Endothelial cell of umbilical vein (primary cell): ENCODE measurements around the gene APBA2. TPM values are rescaled to one million over a fixed set of nuclear protein-coding genes. Genes with fewer than 3 reads are reported as not detected.

ENCODE experiments used
- BruUV-seq: library from RNA; stranded (reverse); fragments of 400-500 nt; replicated peaks from 2 replicates; lab custom pipeline; 2021; lab: Mats Ljungman, UMichigan
- CTCF ChIA-PET: fragments of 300-600, 350-600 bp; sonication (Branson Sonifier 250); formaldehyde crosslinking; loops from one replicate; lab custom pipeline; 2021; ENCODE audit warnings: antibody characterized with exemption, inconsistent platforms; lab: Charles Lee
- POLR2A ChIA-PET: fragments of 300-600, 350-600 bp; sonication (Branson Sonifier 250); formaldehyde crosslinking; loops from one replicate; lab custom pipeline; 2021; ENCODE audit warnings: antibody characterized with exemption, inconsistent platforms; lab: Charles Lee
- DNase-seq: peaks from one replicate; pipeline ENCODE4 v3.0.0-alpha.2; 2011; ENCODE audit warnings: low read depth, low spot score
- FAIRE-seq: peaks from 2 replicates; lab custom pipeline; 2011; peaks lifted over from hg19 to GRCh38; lab: Jason Lieb, UNC
- H2AFZ ChIP-seq: 2 replicates; pipeline ENCODE4 v1.6.0; 2012; ENCODE audit warnings: low read depth, low read length, control low read depth, inconsistent platforms
- H3K27ac ChIP-seq: 2 replicates; pipeline ENCODE4 v1.5.1; 2011; ENCODE audit warnings: low read depth, mild to moderate bottlenecking, control low read depth, low read length, moderate library complexity; ENCODE audit not compliant: insufficient read depth
- H3K27me3 ChIP-seq, 2 experiments: 2 replicates each; pipeline versions ENCODE4 v1.6.0 to v1.6.1; 2011; ENCODE audit warnings: low read length in 2 of 2, mixed read lengths in 1 of 2; ENCODE audit not compliant: control insufficient read depth in 2 of 2, insufficient read depth in 2 of 2
- H3K36me3 ChIP-seq, 2 experiments: 2 replicates in 1 of 2; 3 replicates in 1 of 2; pipeline ENCODE4 v1.5.1; 2011; ENCODE audit warnings: low read length in 2 of 2, mild to moderate bottlenecking in 1 of 2, moderate library complexity in 1 of 2; ENCODE audit not compliant: control insufficient read depth in 2 of 2, insufficient read depth in 2 of 2; ENCODE audit errors: extremely low read depth in 1 of 2
- H3K4me1 ChIP-seq: 3 replicates; pipeline ENCODE4 v1.5.1; 2011; ENCODE audit warnings: mild to moderate bottlenecking, low read length; ENCODE audit not compliant: control insufficient read depth, insufficient read depth; ENCODE audit errors: extremely low read depth
- H3K4me2 ChIP-seq: 2 replicates; pipeline ENCODE4 v1.6.1; 2011; ENCODE audit warnings: low read length, control low read depth, mixed read lengths; ENCODE audit not compliant: insufficient read depth
- H3K4me3 ChIP-seq, 3 experiments: fragments of 200-600 bp in 1 of 3; sonication (generic), shearing (Covaris generic) in 1 of 3; replicated peaks in 1 of 3; 2 replicates each; pipeline ENCODE4 v1.5.1; 2011 to 2016; ENCODE audit warnings: control low read depth in 3 of 3, low read length in 3 of 3, mild to moderate bottlenecking in 2 of 3, inconsistent platforms in 1 of 3, low read depth in 1 of 3, moderate library complexity in 1 of 3; ENCODE audit not compliant: insufficient read depth in 1 of 3
- H3K79me2 ChIP-seq: 2 replicates; pipeline ENCODE4 v1.6.0; 2012; ENCODE audit warnings: low read length, inconsistent platforms; ENCODE audit not compliant: control insufficient read depth, insufficient read depth
- H3K9ac ChIP-seq: replicated peaks from 2 replicates; pipeline ENCODE3; 2011; ENCODE audit warnings: low read length, control low read depth; ENCODE audit not compliant: insufficient read depth; ENCODE audit errors: extremely low read depth
- H3K9me1 ChIP-seq: replicated peaks from 3 replicates; pipeline ENCODE4 v1.6.0; 2011; ENCODE audit warnings: mild to moderate bottlenecking, low read length; ENCODE audit not compliant: control insufficient read depth, insufficient read depth; ENCODE audit errors: extremely low read depth
- H3K9me3 ChIP-seq: replicated peaks from 2 replicates; pipeline ENCODE4 v1.5.1; 2012; ENCODE audit warnings: low read length, inconsistent platforms; ENCODE audit not compliant: control insufficient read depth, insufficient read depth
- H4K20me1 ChIP-seq: replicated peaks from 2 replicates; pipeline ENCODE3; 2011; ENCODE audit warnings: mild to moderate bottlenecking, low read length; ENCODE audit not compliant: control insufficient read depth, insufficient read depth; ENCODE audit errors: extremely low read depth
- CTCF ChIP-seq, 2 donors: IDR thresholded peaks; 1 replicate in 1 of 2; 2 replicates in 1 of 2; pipeline ENCODE4 v1.5.1; 2011; ENCODE audit warnings: low read length in 2 of 2, mild to moderate bottlenecking in 2 of 2, moderate library complexity in 2 of 2, control low read depth in 1 of 2, inconsistent platforms in 1 of 2, low read depth in 1 of 2; ENCODE audit not compliant: insufficient read depth in 1 of 2; ENCODE audit errors: extremely low read depth in 1 of 2
- EZH2 ChIP-seq: IDR thresholded peaks from 2 replicates; pipeline ENCODE4 v1.6.1; 2012; ENCODE audit warnings: borderline replicate concordance, low read depth, mild to moderate bottlenecking, moderate library complexity, low read length, inconsistent platforms; ENCODE audit not compliant: severe bottlenecking
- FOS ChIP-seq: IDR thresholded peaks from 2 replicates; pipeline ENCODE4 v1.6.1; 2011; ENCODE audit warnings: mild to moderate bottlenecking, low read length, moderate library complexity, borderline replicate concordance; ENCODE audit not compliant: insufficient read depth
- JUN ChIP-seq: IDR thresholded peaks from 2 replicates; pipeline ENCODE4 v1.6.1; 2011; ENCODE audit warnings: borderline replicate concordance, low read depth; ENCODE audit not compliant: insufficient read length, insufficient read depth
- MAX ChIP-seq: IDR thresholded peaks from 2 replicates; pipeline ENCODE4 v1.6.1; 2011; ENCODE audit not compliant: insufficient read depth, insufficient read length
- POLR2A ChIP-seq: IDR thresholded peaks from 2 replicates; pipeline ENCODE4 v1.6.1; 2012; ENCODE audit warnings: low read depth, mild to moderate bottlenecking, control low read depth, low read length
- POLR2AphosphoS5 ChIP-seq: IDR thresholded peaks from 2 replicates; pipeline ENCODE4 v1.6.1; 2012; ENCODE audit warnings: low read depth, mild to moderate bottlenecking, control low read depth, low read length, moderate library complexity; ENCODE audit not compliant: insufficient read depth
- dilution Hi-C: fragments of 300-500 bp; cut with MboI; formaldehyde crosslinking; loops from one replicate; pipeline ENCODE4 v1.15.0; 2019; ENCODE audit warnings: low sequenced_read_pairs; ENCODE audit not compliant: extremely low pct_ligation_motif_present
- intact Hi-C: fragments of 100-400 bp; cut with micrococcal nuclease; formaldehyde crosslinking; loops from one replicate; pipeline ENCODE4 v1.10.0; 2022
- polyA plus RNA-seq, 4 experiments: library from polyadenylated mRNA; depleted of rRNA in 3 of 4; stranded (reverse) in 3 of 4; unstranded in 1 of 4; fragments of >200 nt; gene quantifications; 2 replicates each; pipeline versions ENCODE4 v1.2.1 to v1.2.3, GENCODE V29; 2011 to 2012; ENCODE audit warnings: missing spikeins in 1 of 4
- total RNA-seq: library from RNA; stranded (reverse); gene quantifications from 2 replicates; pipeline ENCODE4 v1.2.3, GENCODE V29; 2021

APBA2 gene
- total and polyA plus RNA-seq, 2 donors (not counting 3 experiments of a cell fraction or from before 2014, with no cell fraction given) = 5.7 to 11.1 TPM

- no peak overlapping the region for H3K4me3 ChIP-seq
- no peak overlapping the region for H3K9ac ChIP-seq
- intact Hi-C loops (no loop called here), dilution Hi-C loops (no loop called here)
- no peak overlapping the region for H3K4me2 ChIP-seq
- TF ChIP-seq MAX (no peak), CTCF (IDR thresholded peaks at IDR 0.05; ENCODE audit: extremely low read depth in 1 of 2, insufficient read depth in 1 of 2, low read depth in 1 of 2, low read length in 2 of 2) (no peak), POLR2AphosphoS5 (no peak), POLR2A (no peak)
- H3K9me3 ChIP-seq = no peaks in the 10 kb centered on the region
- no peaks in the 10 kb centered on the region for H3K9me1 ChIP-seq
- H3K27ac ChIP-seq = no peak overlapping the region
- no peaks in the 10 kb centered on the region for H3K36me3 ChIP-seq
- FAIRE-seq = no peak
- no peak for DNase-seq
- ChIA-PET CTCF (no interaction called here), POLR2A (no interaction called here)
- no peaks in the 10 kb centered on the region for H3K79me2 ChIP-seq
- H3K27me3 ChIP-seq = no peaks in the 10 kb centered on the region
- no peak overlapping the region for H2AFZ ChIP-seq
- no TSS peak for BruUV-seq
- no peaks in the 10 kb centered on the region for H3K4me1 ChIP-seq
- H4K20me1 ChIP-seq = no peaks in the 10 kb centered on the region
Measured at GRCh38 chr15:28895146-28895545, 9.4 kb downstream of the APBA2 start.

GRCh38 chr15:28895566-28895965 is 9.8 kb downstream of the APBA2 start:
- H3K9me3 ChIP-seq = no peaks in the 10 kb centered on the region
- no peak overlapping the region for H3K27ac ChIP-seq
- no peaks in the 10 kb centered on the region for H3K36me3 ChIP-seq
- H4K20me1 ChIP-seq = no peaks in the 10 kb centered on the region
- intact Hi-C loops (no loop called here), dilution Hi-C loops (no loop called here)
- no peaks in the 10 kb centered on the region for H3K27me3 ChIP-seq
- FAIRE-seq (no peak), DNase-seq (no peak)
- BruUV-seq = no TSS peak
- H3K4me2 ChIP-seq = no peak overlapping the region
- no peak overlapping the region for H2AFZ ChIP-seq
- POLR2A ChIA-PET = no interaction called here
- H3K79me2 ChIP-seq = no peaks in the 10 kb centered on the region
- TF ChIP-seq EZH2 = no peak
- no peak for TF ChIP-seq POLR2AphosphoS5
- no peak for TF ChIP-seq CTCF (IDR thresholded peaks at IDR 0.05; ENCODE audit: extremely low read depth in 1 of 2, insufficient read depth in 1 of 2, low read depth in 1 of 2, low read length in 2 of 2)
- no peak for TF ChIP-seq JUN
- no peak for TF ChIP-seq FOS
- no peak overlapping the region for H3K4me3 ChIP-seq
- no peaks in the 10 kb centered on the region for H3K4me1 ChIP-seq
- H3K9me1 ChIP-seq = no peaks in the 10 kb centered on the region
- H3K9ac ChIP-seq = no peak overlapping the region
- CTCF ChIA-PET = no interaction called here
